A673 (cell line): ENCODE measurements around the gene VMO1. TPM values are rescaled to one million over a fixed set of nuclear protein-coding genes. Genes with fewer than 3 reads are reported as not detected.

ENCODE experiments used
- BruUV-seq: library from RNA; stranded (reverse); fragments of 400-500 nt; replicated peaks from 2 replicates; lab custom pipeline; 2021; lab: Mats Ljungman, UMichigan
- CTCF ChIA-PET: fragments of 300-600 bp; sonication (Branson Sonifier 250); formaldehyde crosslinking; loops from one replicate; lab custom pipeline; 2022; ENCODE audit warnings: antibody characterized with exemption; lab: Charles Lee
- POLR2A ChIA-PET: fragments of 300-600 bp; sonication (Branson Sonifier 250); formaldehyde crosslinking; loops from one replicate; lab custom pipeline; 2022; ENCODE audit warnings: antibody characterized with exemption; ENCODE audit not compliant: low non-redundant PET; lab: Charles Lee
- DNase-seq: peaks from one replicate; pipeline ENCODE4 v3.0.0-alpha.2; 2015; ENCODE audit warnings: low spot score
- H3K27ac ChIP-seq: fragments of 200-600 bp; sonication (generic); 2 replicates; pipeline ENCODE4 v1.5.1; 2016; ENCODE audit warnings: mixed run types, low read depth, mild to moderate bottlenecking, mixed read lengths, antibody characterized with exemption, low read length; ENCODE audit not compliant: poor library complexity, severe bottlenecking
- H3K27me3 ChIP-seq: fragments of 200-600 bp; sonication (generic); replicated peaks from 2 replicates; pipeline ENCODE4 v1.6.1; 2017; ENCODE audit warnings: mixed run types, low read depth, mild to moderate bottlenecking, mixed read lengths, antibody characterized with exemption, low read length; ENCODE audit not compliant: insufficient read depth, poor library complexity
- H3K36me3 ChIP-seq: fragments of 200-600 bp; sonication (generic); 2 replicates; pipeline ENCODE4 v1.6.1; 2016; ENCODE audit warnings: mixed run types, mild to moderate bottlenecking, mixed read lengths, antibody characterized with exemption, low read length; ENCODE audit not compliant: insufficient read depth, poor library complexity, severe bottlenecking
- H3K4me1 ChIP-seq: fragments of 200-600 bp; sonication (generic); 2 replicates; pipeline ENCODE4 v1.6.1; 2017; ENCODE audit warnings: mixed run types, mild to moderate bottlenecking, mixed read lengths, antibody characterized with exemption, low read length; ENCODE audit not compliant: insufficient read depth, poor library complexity, severe bottlenecking
- H3K4me3 ChIP-seq: fragments of 200-600 bp; sonication (generic); 2 replicates; pipeline ENCODE4 v1.5.1; 2016; ENCODE audit warnings: low read depth, mixed run types, mild to moderate bottlenecking, mixed read lengths, low read length; ENCODE audit not compliant: poor library complexity, severe bottlenecking
- H3K9me3 ChIP-seq: fragments of 200-600 bp; sonication (generic); 2 replicates; pipeline ENCODE4 v1.6.1; 2016; ENCODE audit warnings: mixed run types, low read depth, mild to moderate bottlenecking, mixed read lengths, antibody characterized with exemption, low read length; ENCODE audit not compliant: poor library complexity, severe bottlenecking
- CTCF ChIP-seq: fragments of 300-800, 200-600 bp; sonication (generic); conservative IDR thresholded peaks from 2 replicates; pipeline ENCODE4 v1.5.1; 2017; ENCODE audit warnings: low read depth, mild to moderate bottlenecking, antibody characterized with exemption, low read length, moderate library complexity, mixed read lengths
- EZH2 ChIP-seq: fragments of 200-600 bp; sonication (generic); IDR thresholded peaks from 2 replicates; pipeline ENCODE4 v1.6.1; 2017; ENCODE audit warnings: borderline replicate concordance, low read depth, mild to moderate bottlenecking, mixed read lengths, antibody characterized with exemption, low read length; ENCODE audit not compliant: poor library complexity, severe bottlenecking
- intact Hi-C: fragments of 100-400 bp; cut with micrococcal nuclease; formaldehyde crosslinking; loops from one replicate; pipeline ENCODE4 v1.10.0; 2022; ENCODE audit not compliant: unreplicated experiment
- total RNA-seq: library from RNA; stranded (reverse); gene quantifications from 2 replicates; pipeline ENCODE4 v1.2.3, GENCODE V29; 2021

Gene VMO1
- total RNA-seq, 1 experiment from 2014 or later: 28.6 TPM

GRCh38 chr17:4742629-4743028, 43.5 kb downstream of the VMO1 start:
- no peaks in the 10 kb centered on the region for H3K36me3 ChIP-seq
- peaks cover 13% of the 10 kb centered on the region for H3K27me3 ChIP-seq
- H3K27ac ChIP-seq: no peak overlapping the region
- H3K4me3 ChIP-seq: no peak overlapping the region
- no peak for DNase-seq
- CTCF ChIA-PET: no interaction called here
- TF ChIP-seq EZH2 (no peak), CTCF (no peak)
- H3K9me3 ChIP-seq: no peaks in the 10 kb centered on the region
- POLR2A ChIA-PET: no interaction called here
- H3K4me1 ChIP-seq: peaks cover 8% of the 10 kb centered on the region
- no TSS peak for BruUV-seq
- intact Hi-C loops: no loop called here

- TF ChIP-seq CTCF (no peak), EZH2 (no peak)
- peaks cover 13% of the 10 kb centered on the region for H3K27me3 ChIP-seq
Observed at GRCh38 chr17:4742133-4742532, 44.0 kb downstream of the VMO1 start.

GRCh38 chr17:4741544-4741943, 44.6 kb downstream of the VMO1 start:
- H3K36me3 ChIP-seq: no peaks in the 10 kb centered on the region
- TF ChIP-seq EZH2 (no peak), CTCF (no peak)
- peaks cover 8% of the 10 kb centered on the region for H3K4me1 ChIP-seq
- POLR2A ChIA-PET: no interaction called here
- intact Hi-C loops: no loop called here
- no peak overlapping the region for H3K27ac ChIP-seq
- CTCF ChIA-PET: no interaction called here
- H3K9me3 ChIP-seq: no peaks in the 10 kb centered on the region
- H3K27me3 ChIP-seq: peaks cover 13% of the 10 kb centered on the region
- BruUV-seq: no TSS peak
- DNase-seq: no peak
- H3K4me3 ChIP-seq: no peak overlapping the region

More at GRCh38 chr17:4742133-4742532, 44.0 kb downstream of the VMO1 start:
- ChIA-PET CTCF (no interaction called here), POLR2A (no interaction called here)
- BruUV-seq: no TSS peak
- H3K36me3 ChIP-seq: no peaks in the 10 kb centered on the region
- no peaks in the 10 kb centered on the region for H3K9me3 ChIP-seq
- H3K27ac ChIP-seq: no peak overlapping the region
- no peak overlapping the region for H3K4me3 ChIP-seq
- intact Hi-C loops: no loop called here
- peaks cover 8% of the 10 kb centered on the region for H3K4me1 ChIP-seq
- DNase-seq: no peak
